ENCODE results near the gene NUDT8.

GRCh38 chr11:67641338-67642172 is 11.8 kb upstream of the NUDT8 start:
- TF ChIP-seq, protein P1, sequence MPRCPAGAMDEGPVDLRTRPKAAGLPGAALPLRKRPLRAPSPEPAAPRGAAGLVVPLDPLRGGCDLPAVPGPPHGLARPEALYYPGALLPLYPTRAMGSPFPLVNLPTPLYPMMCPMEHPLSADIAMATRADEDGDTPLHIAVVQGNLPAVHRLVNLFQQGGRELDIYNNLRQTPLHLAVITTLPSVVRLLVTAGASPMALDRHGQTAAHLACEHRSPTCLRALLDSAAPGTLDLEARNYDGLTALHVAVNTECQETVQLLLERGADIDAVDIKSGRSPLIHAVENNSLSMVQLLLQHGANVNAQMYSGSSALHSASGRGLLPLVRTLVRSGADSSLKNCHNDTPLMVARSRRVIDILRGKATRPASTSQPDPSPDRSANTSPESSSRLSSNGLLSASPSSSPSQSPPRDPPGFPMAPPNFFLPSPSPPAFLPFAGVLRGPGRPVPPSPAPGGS (IDR thresholded peaks at IDR 0.05) = no peak
- TF ChIP-seq, protein P2, sequence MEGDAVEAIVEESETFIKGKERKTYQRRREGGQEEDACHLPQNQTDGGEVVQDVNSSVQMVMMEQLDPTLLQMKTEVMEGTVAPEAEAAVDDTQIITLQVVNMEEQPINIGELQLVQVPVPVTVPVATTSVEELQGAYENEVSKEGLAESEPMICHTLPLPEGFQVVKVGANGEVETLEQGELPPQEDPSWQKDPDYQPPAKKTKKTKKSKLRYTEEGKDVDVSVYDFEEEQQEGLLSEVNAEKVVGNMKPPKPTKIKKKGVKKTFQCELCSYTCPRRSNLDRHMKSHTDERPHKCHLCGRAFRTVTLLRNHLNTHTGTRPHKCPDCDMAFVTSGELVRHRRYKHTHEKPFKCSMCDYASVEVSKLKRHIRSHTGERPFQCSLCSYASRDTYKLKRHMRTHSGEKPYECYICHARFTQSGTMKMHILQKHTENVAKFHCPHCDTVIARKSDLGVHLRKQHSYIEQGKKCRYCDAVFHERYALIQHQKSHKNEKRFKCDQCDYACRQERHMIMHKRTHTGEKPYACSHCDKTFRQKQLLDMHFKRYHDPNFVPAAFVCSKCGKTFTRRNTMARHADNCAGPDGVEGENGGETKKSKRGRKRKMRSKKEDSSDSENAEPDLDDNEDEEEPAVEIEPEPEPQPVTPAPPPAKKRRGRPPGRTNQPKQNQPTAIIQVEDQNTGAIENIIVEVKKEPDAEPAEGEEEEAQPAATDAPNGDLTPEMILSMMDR (IDR thresholded peaks at IDR 0.05) = no peak
- TF ChIP-seq SMC3 (IDR thresholded peaks at IDR 0.05) (no peak), HDAC2 (IDR thresholded peaks at IDR 0.05) (no peak), JUNB (IDR thresholded peaks at IDR 0.05) (no peak), POLR2A (IDR thresholded peaks at IDR 0.05; ENCODE audit: low read length) (no peak), POLR2AphosphoS2 (conservative IDR thresholded peaks at IDR 0.05; ENCODE audit: low read length) (no peak)

All from A549 (cell line).